Pancreas (tissue), 10 donors: ENCODE results near the gene GRK3. TPM values are rescaled to one million over a fixed set of nuclear protein-coding genes. Genes with fewer than 3 reads are reported as not detected.

Source experiments
- ATAC-seq, 4 donors: fragments of 200-7000 bp; cut with Tn5 transposase; one replicate each; pipeline versions ENCODE4 v1.8.0 to v1.9.1; 2020; ENCODE audit warnings: mild to moderate bottlenecking in 4 of 4, moderate library complexity in 4 of 4
- DNase-seq, 6 donors: peaks; one replicate each; pipeline ENCODE4 v3.0.0-alpha.2; 2020
- FAIRE-seq: peaks from 2 replicates; lab custom pipeline; 2012; peaks lifted over from hg19 to GRCh38; lab: Jason Lieb, UNC
- H3K27ac ChIP-seq, 4 donors: fragments of 200-600 bp; sonication (generic); 1 replicate in 3 of 4; 2 replicates in 1 of 4; pipeline versions ENCODE4 v1.5.0 to v1.8.0; 2020
- H3K27me3 ChIP-seq, 4 donors: fragments of 200-600 bp; one replicate each; pipeline ENCODE4 v1.8.0; 2021
- H3K36me3 ChIP-seq, 3 donors: fragments of 200-600 bp; sonication (generic) in 1 of 3; one replicate each; pipeline versions ENCODE4 v1.5.0 to v1.8.0; 2020 to 2021
- H3K4me1 ChIP-seq, 3 donors: fragments of 200-600 bp; one replicate each; pipeline ENCODE4 v1.8.0; 2021
- H3K4me3 ChIP-seq, 4 donors: fragments of 200-600 bp; sonication (generic) in 2 of 4; one replicate each; pipeline versions ENCODE4 v1.5.0 to v1.8.0; 2020 to 2021
- H3K9me3 ChIP-seq, 4 donors: fragments of 200-600 bp; one replicate each; pipeline ENCODE4 v1.8.0; 2021
- WGBS, 2 donors: extraction: QIAGEN DNeasy Blood & Tissue Kit; methylation state at CpG; one replicate each; pipeline ENCODE4 v1.1.7; 2013; 5-methylcytosine and 5-hydroxymethylcytosine counted together
- intact Hi-C, 3 donors: fragments of 100-400 bp; cut with DNase I; formaldehyde crosslinking; loops; one replicate each; pipeline versions ENCODE4 v1.11.1 to v1.14.2; 2022
- polyA plus RNA-seq, 2 donors: library from polyadenylated mRNA; stranded (reverse); fragments of 200-250 nt; gene quantifications; one replicate each; pipeline ENCODE4 v1.2.3, GENCODE V29; 2013
- total RNA-seq, 6 donors: library from RNA; stranded (reverse); fragmentation: NEBNext Ultra II Directional in 4 of 6; extraction: Animal tissue kit (Norgen Biotek cat#: 25700) in 4 of 6; gene quantifications; one replicate each; pipeline versions ENCODE4 v1.2.1 to v1.2.4, GENCODE V29; 2021 to 2023
- TF ChIP-seq, protein P1 (sequence below), 4 donors: fragments of 200-600 bp; sonication (generic) in 3 of 4; IDR thresholded peaks; one replicate each; pipeline versions ENCODE4 v1.5.0 to v1.8.0; 2021; ENCODE audit warnings: antibody characterized with exemption in 4 of 4
- donor health status: healthy with polysubstance abuse.
- donor health status: DM: no; HTN: no; CAD: no; lungs with moderate emphysema.
- donor health status: DM: no; HTN: no; CAD: no.
- donor health status: control.
- donor health status: control.
- donor health status: Bipolar disorder and iron deficiency.
- donor health status: DM: yes; HTN: yes; CAD: no.
- donor health status: DM: no; HTN: no; CAD: no.
- donor health status: DM: no; HTN: no; CAD: no.
- donor health status: DM: yes; HTN: yes; CAD: no.

Gene GRK3
- total and polyA plus RNA-seq, 8 donors, result 3.5 to 18.1 (median 7.6) TPM

DNA sequence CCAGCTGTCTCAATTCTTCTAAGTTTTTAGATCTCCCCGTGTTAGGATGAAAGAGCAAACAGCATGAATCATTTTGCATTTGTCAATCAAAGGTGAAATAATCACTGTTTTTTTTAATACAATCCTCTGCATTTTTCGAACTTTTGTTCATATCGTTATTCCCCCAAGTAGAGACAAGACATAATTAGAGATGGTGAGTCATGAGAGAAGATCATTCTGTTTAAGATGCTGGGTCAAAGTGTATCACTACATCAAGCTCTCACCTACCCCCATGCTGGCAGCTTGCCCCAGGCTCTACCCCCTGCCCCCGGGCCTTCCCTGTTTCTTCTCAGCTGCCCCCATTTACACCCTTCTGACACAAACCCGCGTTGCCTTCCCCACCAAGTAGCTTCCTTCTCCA, 147.0 kb downstream of the GRK3 start:
- H3K27ac ChIP-seq, result no peak overlapping the region
- 79 to 81% methylated on average over 6 of the region's 6 CpGs for WGBS, 2 donors
- FAIRE-seq (no peak), ATAC-seq (no peak), DNase-seq (no peak)
- H3K9me3 ChIP-seq, result no peaks in the 10 kb centered on the region
- H3K27me3 ChIP-seq, result no peaks in the 10 kb centered on the region
- H3K4me3 ChIP-seq, result no peak overlapping the region
- TF ChIP-seq, protein P1, sequence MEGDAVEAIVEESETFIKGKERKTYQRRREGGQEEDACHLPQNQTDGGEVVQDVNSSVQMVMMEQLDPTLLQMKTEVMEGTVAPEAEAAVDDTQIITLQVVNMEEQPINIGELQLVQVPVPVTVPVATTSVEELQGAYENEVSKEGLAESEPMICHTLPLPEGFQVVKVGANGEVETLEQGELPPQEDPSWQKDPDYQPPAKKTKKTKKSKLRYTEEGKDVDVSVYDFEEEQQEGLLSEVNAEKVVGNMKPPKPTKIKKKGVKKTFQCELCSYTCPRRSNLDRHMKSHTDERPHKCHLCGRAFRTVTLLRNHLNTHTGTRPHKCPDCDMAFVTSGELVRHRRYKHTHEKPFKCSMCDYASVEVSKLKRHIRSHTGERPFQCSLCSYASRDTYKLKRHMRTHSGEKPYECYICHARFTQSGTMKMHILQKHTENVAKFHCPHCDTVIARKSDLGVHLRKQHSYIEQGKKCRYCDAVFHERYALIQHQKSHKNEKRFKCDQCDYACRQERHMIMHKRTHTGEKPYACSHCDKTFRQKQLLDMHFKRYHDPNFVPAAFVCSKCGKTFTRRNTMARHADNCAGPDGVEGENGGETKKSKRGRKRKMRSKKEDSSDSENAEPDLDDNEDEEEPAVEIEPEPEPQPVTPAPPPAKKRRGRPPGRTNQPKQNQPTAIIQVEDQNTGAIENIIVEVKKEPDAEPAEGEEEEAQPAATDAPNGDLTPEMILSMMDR (IDR thresholded peaks at IDR 0.05), result no peak
- H3K36me3 ChIP-seq, result peaks cover 0 to 6% (median 0%) of the 10 kb centered on the region in 3 donors
- intact Hi-C loops, result no loop called here
- H3K4me1 ChIP-seq, result no peaks in the 10 kb centered on the region

DNA sequence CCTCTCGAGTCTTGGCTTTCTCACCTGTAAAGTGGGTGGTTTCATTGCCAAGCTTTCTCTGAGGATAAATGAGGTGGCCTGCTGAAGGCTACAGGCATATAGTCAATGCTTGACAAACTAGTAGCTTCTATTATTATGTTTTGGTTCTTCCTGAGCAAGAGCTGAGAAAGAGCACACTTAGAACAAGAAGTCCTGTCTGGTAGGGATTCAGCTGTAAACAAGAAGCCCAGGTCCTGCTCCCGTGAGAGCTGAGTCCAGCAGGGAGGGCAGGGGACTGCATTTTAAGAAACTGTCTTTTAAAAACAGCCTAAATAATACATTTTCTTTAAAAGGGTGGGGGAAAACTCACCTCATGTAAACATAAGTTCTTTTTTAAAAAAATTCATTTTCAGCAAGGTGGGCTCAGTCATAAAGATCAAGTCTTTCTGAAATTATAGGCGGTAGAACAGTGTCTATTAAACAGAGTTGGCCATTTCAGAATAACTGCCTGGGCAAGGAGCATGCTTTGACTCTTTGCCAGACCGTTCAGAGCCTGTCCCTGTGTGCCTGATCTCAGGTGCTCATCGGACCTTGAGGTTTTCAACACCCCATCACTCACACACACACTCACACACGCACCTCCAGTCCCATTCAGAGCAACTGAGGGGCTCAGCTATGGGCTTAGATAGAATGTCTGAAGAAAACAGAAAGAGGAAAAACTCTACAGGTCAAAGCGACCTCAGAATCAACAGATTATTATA, 148.4 kb downstream of the GRK3 start:
- intact Hi-C loops, result no loop called here
- FAIRE-seq (no peak), DNase-seq (no peak)

DNA sequence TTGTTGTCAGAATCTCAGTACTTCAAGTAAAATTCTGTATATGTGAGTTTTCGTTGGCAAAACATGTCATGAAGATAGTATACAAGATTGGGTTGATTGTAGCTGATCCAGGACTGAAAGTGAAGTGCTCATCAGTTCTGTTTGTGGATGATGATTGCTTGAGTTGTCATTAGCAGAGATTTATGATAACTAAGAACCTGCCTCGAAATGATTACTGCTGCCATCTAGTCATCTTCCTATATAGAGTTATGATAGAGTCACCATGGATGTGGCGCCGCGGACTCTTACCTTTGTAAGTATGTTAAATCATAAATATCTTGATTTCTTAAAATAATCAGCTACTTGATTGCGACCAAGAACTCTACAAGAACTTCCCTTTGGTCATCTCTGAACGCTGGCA, 149.6 kb downstream of the GRK3 start:
- ATAC-seq (no peak), FAIRE-seq (no peak), DNase-seq (no peak)
- Histone ChIP-seq H3K27ac (no peak overlapping the region), H3K4me1 (no peaks in the 10 kb centered on the region), H3K36me3 (peaks cover 0 to 6% (median 0%) of the 10 kb centered on the region in 3 donors), H3K4me3 (no peak overlapping the region), H3K27me3 (no peaks in the 10 kb centered on the region), H3K9me3 (no peaks in the 10 kb centered on the region)
- TF ChIP-seq, protein P1 (IDR thresholded peaks at IDR 0.05), result no peak
- intact Hi-C loops, result no loop called here
- 84 to 87% methylated on average over 7 of the region's 7 CpGs for WGBS, 2 donors

More for the DNA sequence above, 148.4 kb downstream of the GRK3 start:
- 83 to 89% methylated on average over 7 of the region's 7 CpGs for WGBS, 2 donors
- H3K27me3 ChIP-seq, result no peaks in the 10 kb centered on the region
- ATAC-seq, result no peak
- no peak overlapping the region for H3K27ac ChIP-seq
- no peaks in the 10 kb centered on the region for H3K9me3 ChIP-seq
- no peaks in the 10 kb centered on the region for H3K4me1 ChIP-seq
- H3K4me3 ChIP-seq, result no peak overlapping the region
- TF ChIP-seq, protein P1 (IDR thresholded peaks at IDR 0.05), result no peak
- H3K36me3 ChIP-seq, result peaks cover 0 to 6% (median 0%) of the 10 kb centered on the region in 3 donors

DNA sequence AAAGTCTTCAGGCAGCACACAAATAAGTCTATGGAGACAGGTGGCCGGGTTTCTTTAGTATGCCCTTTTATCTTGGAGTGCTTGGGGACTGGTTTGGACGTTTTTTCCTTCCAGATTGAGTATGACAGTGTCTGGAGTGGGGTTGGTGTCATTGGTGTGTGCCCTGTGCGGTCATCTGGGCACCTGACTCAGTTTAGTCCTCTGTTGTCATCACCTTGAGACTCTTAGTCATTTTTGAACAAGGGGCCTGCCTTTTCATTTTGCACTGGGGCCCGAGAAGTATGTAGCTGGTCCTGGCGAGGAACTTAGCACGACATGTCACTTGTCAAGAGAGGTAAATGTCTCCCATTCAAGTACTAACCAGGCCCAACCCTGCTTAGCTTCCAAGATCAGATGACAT, 150.3 kb downstream of the GRK3 start:
- FAIRE-seq (no peak), ATAC-seq (no peak), DNase-seq (no peak)
- no peaks in the 10 kb centered on the region for H3K9me3 ChIP-seq
- H3K27ac ChIP-seq, result no peak overlapping the region
- peaks cover 0 to 6% (median 0%) of the 10 kb centered on the region in 3 donors for H3K36me3 ChIP-seq
- no peaks in the 10 kb centered on the region for H3K4me1 ChIP-seq
- TF ChIP-seq, protein P1 (IDR thresholded peaks at IDR 0.05), result no peak
- WGBS, 2 donors, result 59 to 73% methylated on average over 6 of the region's 6 CpGs
- intact Hi-C loops, result no loop called here
- no peak overlapping the region for H3K4me3 ChIP-seq
- H3K27me3 ChIP-seq, result no peaks in the 10 kb centered on the region

DNA sequence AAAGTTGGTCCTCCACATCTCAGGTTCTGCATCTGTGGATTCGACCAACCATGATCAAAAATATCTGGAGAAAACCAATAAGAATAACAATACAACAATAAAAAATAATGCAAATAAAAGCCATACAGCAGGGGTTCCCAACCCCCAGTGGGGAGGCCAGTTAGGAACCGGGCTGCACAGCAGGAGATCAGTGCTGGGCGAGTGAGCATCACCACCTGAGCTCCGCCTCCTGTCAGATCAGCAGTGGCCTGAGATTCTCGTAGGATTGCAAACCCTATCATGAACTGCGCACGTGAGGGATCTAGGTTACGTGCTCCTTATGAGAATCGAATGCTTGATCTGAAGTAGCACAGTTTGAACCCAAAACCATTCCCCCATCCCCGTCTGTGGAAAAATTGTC, 152.2 kb downstream of the GRK3 start:
- Histone ChIP-seq H3K36me3 (peaks cover 0 to 6% (median 0%) of the 10 kb centered on the region in 3 donors), H3K27me3 (no peaks in the 10 kb centered on the region), H3K4me1 (no peaks in the 10 kb centered on the region), H3K9me3 (no peaks in the 10 kb centered on the region), H3K4me3 (no peak overlapping the region), H3K27ac (no peak overlapping the region)
- FAIRE-seq (no peak), DNase-seq (no peak), ATAC-seq (no peak)
- whole genome bisulfite sequencing, 2 donors, result 75 to 85% methylated on average over 10 of the region's 10 CpGs
- intact Hi-C loops, result no loop called here
- TF ChIP-seq, protein P1 (IDR thresholded peaks at IDR 0.05), result no peak
